Neuron (in vitro differentiated cells): ENCODE results near the gene SLC38A3.
"Not testable (repeated sequence)": the region's sequence is repeated elsewhere in the genome, so short reads cannot be mapped to it uniquely, and the experiment has no call there.

Source experiments
- H2AFZ ChIP-seq: one replicate; pipeline ENCODE4 v1.6.1; 2013; ENCODE audit warnings: low read depth, mild to moderate bottlenecking, inconsistent platforms, low read length, moderate library complexity
- H3K27me3 ChIP-seq: one replicate; pipeline ENCODE4 v1.6.1; 2013; ENCODE audit warnings: low read length; ENCODE audit not compliant: insufficient read depth
- H3K36me3 ChIP-seq: one replicate; pipeline ENCODE4 v1.6.1; 2013; ENCODE audit warnings: low read length; ENCODE audit not compliant: insufficient read depth
- H3K4me1 ChIP-seq: one replicate; pipeline ENCODE4 v1.6.1; 2013; ENCODE audit warnings: low read length; ENCODE audit not compliant: insufficient read depth
- H3K4me3 ChIP-seq: 2 replicates; pipeline ENCODE4 v1.5.1; 2013; ENCODE audit warnings: mild to moderate bottlenecking, low read length, moderate library complexity
- H3K9me3 ChIP-seq: one replicate; pipeline ENCODE4 v1.6.1; 2013; ENCODE audit warnings: low read length

The SLC38A3 gene

GRCh38 chr3:50202353-50203112, 2.5 kb upstream of the SLC38A3 start:
- Histone ChIP-seq H3K4me1 (peaks cover 10% of the 10 kb centered on the region), H2AFZ (no peak overlapping the region), H3K27me3 (peaks cover 62% of the 10 kb centered on the region)

DNA sequence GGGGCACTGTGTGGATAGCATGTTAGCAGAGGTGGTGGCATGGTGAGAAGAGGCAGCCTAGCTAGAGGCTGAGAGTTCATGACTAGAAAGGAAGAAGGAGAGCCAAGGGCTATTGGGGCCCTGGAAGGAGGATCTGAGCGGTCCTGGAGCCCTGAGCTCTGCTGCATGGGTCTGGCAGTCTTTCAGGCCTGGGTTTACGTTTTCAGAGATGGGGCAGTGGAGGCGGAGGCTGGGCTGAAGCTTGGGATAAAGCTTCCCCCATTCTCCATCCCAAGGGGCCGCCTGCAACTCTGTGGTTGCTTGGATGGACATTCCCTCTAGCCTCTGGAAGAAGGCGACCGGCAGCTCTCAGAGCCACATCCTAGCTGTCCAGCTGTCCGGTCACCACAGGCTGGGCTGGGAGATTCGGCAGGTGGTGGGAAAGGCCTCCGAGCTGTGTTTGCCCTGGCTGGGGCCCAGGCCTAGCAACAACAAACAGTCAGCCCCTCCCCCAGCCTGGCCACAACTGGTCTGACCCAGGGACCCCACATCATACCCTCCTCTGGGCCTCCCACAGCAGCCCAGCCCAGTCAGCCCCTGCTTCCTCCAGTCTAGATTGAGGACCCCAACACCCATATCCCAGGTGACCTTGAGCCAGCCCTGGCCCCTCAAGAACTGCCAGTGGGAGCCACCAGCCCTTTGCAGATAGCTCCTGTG, 1.8 kb upstream of the SLC38A3 start:
- H3K27me3 ChIP-seq = peaks cover 66% of the 10 kb centered on the region
- H3K9me3 ChIP-seq = no peaks in the 10 kb centered on the region
- no peak overlapping the region for H2AFZ ChIP-seq
- H3K4me1 ChIP-seq = peaks cover 10% of the 10 kb centered on the region
- H3K4me3 ChIP-seq = no peak overlapping the region
- no peaks in the 10 kb centered on the region for H3K36me3 ChIP-seq

More at GRCh38 chr3:50202353-50203112, 2.5 kb upstream of the SLC38A3 start:
- Histone ChIP-seq H3K9me3 (no peaks in the 10 kb centered on the region), H3K36me3 (no peaks in the 10 kb centered on the region), H3K4me3 (no peak overlapping the region)

- no peaks in the 10 kb centered on the region for H3K36me3 ChIP-seq
- H3K9me3 ChIP-seq = no peaks in the 10 kb centered on the region
- H3K27me3 ChIP-seq = peaks cover 72% of the 10 kb centered on the region
- no peak overlapping the region for H2AFZ ChIP-seq
- H3K4me3 ChIP-seq = no peak overlapping the region
- H3K4me1 ChIP-seq = peaks cover 17% of the 10 kb centered on the region
Observed at GRCh38 chr3:50203809-50204803, 965 bp upstream of the SLC38A3 start.

- Histone ChIP-seq H3K4me3 (peak overlapping the region; percentile 52), H3K36me3 (no peaks in the 10 kb centered on the region), H2AFZ (peak overlapping the region; percentile 86), H3K27me3 (peaks cover 78% of the 10 kb centered on the region), H3K4me1 (peaks cover 17% of the 10 kb centered on the region), H3K9me3 (no peaks in the 10 kb centered on the region)
Observed at GRCh38 chr3:50205413-50206276, 574 bp downstream of the SLC38A3 start.

GRCh38 chr3:50207359-50208042, 2.4 kb downstream of the SLC38A3 start:
- no peak overlapping the region for H3K4me3 ChIP-seq
- peaks cover 63% of the 10 kb centered on the region for H3K27me3 ChIP-seq
- H3K9me3 ChIP-seq = no peaks in the 10 kb centered on the region
- H2AFZ ChIP-seq = no peak overlapping the region
- H3K4me1 ChIP-seq = peaks cover 17% of the 10 kb centered on the region
- H3K36me3 ChIP-seq = no peaks in the 10 kb centered on the region

GRCh38 chr3:50208677-50209344, 3.7 kb downstream of the SLC38A3 start:
- Histone ChIP-seq H3K4me1 (peaks cover 15% of the 10 kb centered on the region), H3K4me3 (no peak overlapping the region), H2AFZ (no peak overlapping the region), H3K36me3 (no peaks in the 10 kb centered on the region), H3K9me3 (no peaks in the 10 kb centered on the region), H3K27me3 (peaks cover 50% of the 10 kb centered on the region)

DNA sequence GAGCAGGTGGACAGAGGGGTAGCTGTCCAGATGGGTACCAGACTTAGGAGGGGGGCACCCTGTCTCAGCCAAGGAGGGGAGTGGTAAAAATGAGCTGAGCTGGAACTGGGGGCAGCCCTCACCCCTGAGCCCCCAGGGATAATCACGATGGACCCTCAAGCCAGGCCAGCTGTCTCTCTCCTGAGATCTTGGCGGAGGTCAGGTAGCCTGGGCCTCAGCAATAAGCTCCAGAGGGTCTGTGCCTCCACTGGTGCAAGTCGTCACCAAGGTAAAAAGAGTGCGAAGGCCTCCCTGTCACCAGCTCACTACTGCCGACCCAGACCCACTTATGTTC, 5.1 kb downstream of the SLC38A3 start:
- H3K36me3 ChIP-seq = no peaks in the 10 kb centered on the region
- H2AFZ ChIP-seq = no peak overlapping the region
- peaks cover 42% of the 10 kb centered on the region for H3K27me3 ChIP-seq
- H3K4me1 ChIP-seq = peaks cover 7% of the 10 kb centered on the region
- no peaks in the 10 kb centered on the region for H3K9me3 ChIP-seq
- H3K4me3 ChIP-seq = no peak overlapping the region

- no peak overlapping the region for H2AFZ ChIP-seq
- H3K4me1 ChIP-seq = peaks cover 7% of the 10 kb centered on the region
- no peak overlapping the region for H3K4me3 ChIP-seq
- no peaks in the 10 kb centered on the region for H3K36me3 ChIP-seq
- H3K27me3 ChIP-seq = peaks cover 36% of the 10 kb centered on the region
- H3K9me3 ChIP-seq = no peaks in the 10 kb centered on the region
Observed at GRCh38 chr3:50210510-50211367, 5.7 kb downstream of the SLC38A3 start.

- H3K36me3 ChIP-seq, H3K9me3 ChIP-seq, H3K4me3 ChIP-seq, H3K4me1 ChIP-seq, H2AFZ ChIP-seq: not testable (repeated sequence)
- H3K27me3 ChIP-seq = peaks cover 30% of the 10 kb centered on the region
Observed at GRCh38 chr3:50211368-50211717, 6.3 kb downstream of the SLC38A3 start.

DNA sequence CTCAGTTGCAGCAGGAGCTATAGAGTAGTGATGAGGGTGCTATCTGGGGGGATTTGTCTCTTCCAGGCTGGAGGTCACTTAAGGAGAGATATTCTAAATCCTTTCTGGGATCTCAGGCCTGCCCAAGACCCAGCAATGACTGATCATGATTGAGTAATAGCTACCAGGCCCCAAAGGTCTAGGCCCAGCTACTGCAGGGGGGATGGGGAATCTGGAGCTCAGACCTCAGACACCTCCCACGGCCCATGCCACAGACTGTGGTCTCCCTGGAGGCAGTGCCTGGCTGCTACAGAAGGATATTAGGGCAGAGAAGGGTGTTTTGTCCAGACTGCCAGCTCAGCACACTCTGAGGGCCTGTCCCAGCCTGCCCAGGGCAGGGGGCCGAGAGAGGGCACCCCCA, 6.9 kb downstream of the SLC38A3 start:
- H3K9me3 ChIP-seq = no peaks in the 10 kb centered on the region
- no peaks in the 10 kb centered on the region for H3K36me3 ChIP-seq
- H2AFZ ChIP-seq = no peak overlapping the region
- peaks cover 24% of the 10 kb centered on the region for H3K27me3 ChIP-seq
- H3K4me1 ChIP-seq = peaks cover 7% of the 10 kb centered on the region
- H3K4me3 ChIP-seq = no peak overlapping the region

GRCh38 chr3:50212502-50212901, 7.4 kb downstream of the SLC38A3 start:
- Histone ChIP-seq H3K4me1 (peaks cover 7% of the 10 kb centered on the region), H3K9me3 (no peaks in the 10 kb centered on the region), H3K36me3 (no peaks in the 10 kb centered on the region), H2AFZ (no peak overlapping the region), H3K4me3 (no peak overlapping the region), H3K27me3 (peaks cover 19% of the 10 kb centered on the region)
